ENCODE data around the gene ATOX1.

DNA sequence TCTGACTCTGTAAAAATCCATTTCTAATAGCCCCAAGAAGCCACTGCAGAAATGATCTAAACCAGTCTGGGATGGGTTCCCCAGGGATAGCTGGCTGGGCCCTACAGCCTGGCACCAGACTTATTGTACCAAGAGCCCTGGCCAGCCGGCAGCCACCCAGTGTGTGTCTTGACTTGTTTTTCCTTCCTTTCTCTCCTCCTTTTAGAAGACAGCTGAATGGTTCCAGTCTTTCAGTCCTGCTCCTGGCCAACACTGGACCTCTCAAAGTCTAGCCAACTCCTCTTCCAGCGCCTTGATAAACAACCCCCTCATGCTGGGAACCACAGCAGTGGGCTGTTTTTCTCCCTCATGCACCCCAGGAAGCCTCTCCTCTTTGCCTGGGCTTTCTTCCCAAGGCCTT, 34.1 kb downstream of the ATOX1 start:
- TF ChIP-seq ZNF367 (CRISPR knock-in tag; IDR thresholded peaks at IDR 0.05; ENCODE audit: borderline replicate concordance) (no peak), MED8 (CRISPR knock-in tag; IDR thresholded peaks at IDR 0.05; ENCODE audit: insufficient replicate concordance) (no peak), ZNF841 (CRISPR knock-in tag; IDR thresholded peaks at IDR 0.05; ENCODE audit: borderline replicate concordance) (no peak), GABPA (IDR thresholded peaks at IDR 0.05; ENCODE audit: low read depth, low read length) (no peak), GABPA (CRISPR knock-in tag; IDR thresholded peaks at IDR 0.05; ENCODE audit: low read depth) (no peak), RFX5 (IDR thresholded peaks at IDR 0.05; ENCODE audit: low read depth, low read length) (no peak)
- TF ChIP-seq, protein P1, sequence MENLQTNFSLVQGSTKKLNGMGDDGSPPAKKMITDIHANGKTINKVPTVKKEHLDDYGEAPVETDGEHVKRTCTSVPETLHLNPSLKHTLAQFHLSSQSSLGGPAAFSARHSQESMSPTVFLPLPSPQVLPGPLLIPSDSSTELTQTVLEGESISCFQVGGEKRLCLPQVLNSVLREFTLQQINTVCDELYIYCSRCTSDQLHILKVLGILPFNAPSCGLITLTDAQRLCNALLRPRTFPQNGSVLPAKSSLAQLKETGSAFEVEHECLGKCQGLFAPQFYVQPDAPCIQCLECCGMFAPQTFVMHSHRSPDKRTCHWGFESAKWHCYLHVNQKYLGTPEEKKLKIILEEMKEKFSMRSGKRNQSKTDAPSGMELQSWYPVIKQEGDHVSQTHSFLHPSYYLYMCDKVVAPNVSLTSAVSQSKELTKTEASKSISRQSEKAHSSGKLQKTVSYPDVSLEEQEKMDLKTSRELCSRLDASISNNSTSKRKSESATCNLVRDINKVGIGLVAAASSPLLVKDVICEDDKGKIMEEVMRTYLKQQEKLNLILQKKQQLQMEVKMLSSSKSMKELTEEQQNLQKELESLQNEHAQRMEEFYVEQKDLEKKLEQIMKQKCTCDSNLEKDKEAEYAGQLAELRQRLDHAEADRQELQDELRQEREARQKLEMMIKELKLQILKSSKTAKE (CRISPR knock-in tag; IDR thresholded peaks at IDR 0.05; ENCODE audit: borderline replicate concordance) = no peak

Data from HepG2 (cell line).